Endothelial cell of umbilical vein (primary cell): ENCODE measurements around the gene LDLRAD4. TPM values are rescaled to one million over a fixed set of nuclear protein-coding genes. Genes with fewer than 3 reads are reported as not detected.

Source experiments
- BruUV-seq: library from RNA; stranded (reverse); fragments of 400-500 nt; replicated peaks from 2 replicates; lab custom pipeline; 2021; lab: Mats Ljungman, UMichigan
- CTCF ChIA-PET: fragments of 300-600, 350-600 bp; sonication (Branson Sonifier 250); formaldehyde crosslinking; loops from one replicate; lab custom pipeline; 2021; ENCODE audit warnings: antibody characterized with exemption, inconsistent platforms; lab: Charles Lee
- POLR2A ChIA-PET: fragments of 300-600, 350-600 bp; sonication (Branson Sonifier 250); formaldehyde crosslinking; loops from one replicate; lab custom pipeline; 2021; ENCODE audit warnings: antibody characterized with exemption, inconsistent platforms; lab: Charles Lee
- DNase-seq: peaks from one replicate; pipeline ENCODE4 v3.0.0-alpha.2; 2011; ENCODE audit warnings: low read depth, low spot score
- FAIRE-seq: peaks from 2 replicates; lab custom pipeline; 2011; peaks lifted over from hg19 to GRCh38; lab: Jason Lieb, UNC
- H2AFZ ChIP-seq: 2 replicates; pipeline ENCODE4 v1.6.0; 2012; ENCODE audit warnings: low read depth, low read length, control low read depth, inconsistent platforms
- H3K27ac ChIP-seq: 2 replicates; pipeline ENCODE4 v1.5.1; 2011; ENCODE audit warnings: low read depth, mild to moderate bottlenecking, control low read depth, low read length, moderate library complexity; ENCODE audit not compliant: insufficient read depth
- H3K27me3 ChIP-seq, 2 experiments: 2 replicates each; pipeline versions ENCODE4 v1.6.0 to v1.6.1; 2011; ENCODE audit warnings: low read length in 2 of 2, mixed read lengths in 1 of 2; ENCODE audit not compliant: control insufficient read depth in 2 of 2, insufficient read depth in 2 of 2
- H3K36me3 ChIP-seq, 2 experiments: 2 replicates in 1 of 2; 3 replicates in 1 of 2; pipeline ENCODE4 v1.5.1; 2011; ENCODE audit warnings: low read length in 2 of 2, mild to moderate bottlenecking in 1 of 2, moderate library complexity in 1 of 2; ENCODE audit not compliant: control insufficient read depth in 2 of 2, insufficient read depth in 2 of 2; ENCODE audit errors: extremely low read depth in 1 of 2
- H3K4me1 ChIP-seq: 3 replicates; pipeline ENCODE4 v1.5.1; 2011; ENCODE audit warnings: mild to moderate bottlenecking, low read length; ENCODE audit not compliant: control insufficient read depth, insufficient read depth; ENCODE audit errors: extremely low read depth
- H3K4me2 ChIP-seq: 2 replicates; pipeline ENCODE4 v1.6.1; 2011; ENCODE audit warnings: low read length, control low read depth, mixed read lengths; ENCODE audit not compliant: insufficient read depth
- H3K4me3 ChIP-seq, 3 experiments: fragments of 200-600 bp in 1 of 3; sonication (generic), shearing (Covaris generic) in 1 of 3; replicated peaks in 1 of 3; 2 replicates each; pipeline ENCODE4 v1.5.1; 2011 to 2016; ENCODE audit warnings: control low read depth in 3 of 3, low read length in 3 of 3, mild to moderate bottlenecking in 2 of 3, inconsistent platforms in 1 of 3, low read depth in 1 of 3, moderate library complexity in 1 of 3; ENCODE audit not compliant: insufficient read depth in 1 of 3
- H3K79me2 ChIP-seq: 2 replicates; pipeline ENCODE4 v1.6.0; 2012; ENCODE audit warnings: low read length, inconsistent platforms; ENCODE audit not compliant: control insufficient read depth, insufficient read depth
- H3K9ac ChIP-seq: replicated peaks from 2 replicates; pipeline ENCODE3; 2011; ENCODE audit warnings: low read length, control low read depth; ENCODE audit not compliant: insufficient read depth; ENCODE audit errors: extremely low read depth
- H3K9me1 ChIP-seq: replicated peaks from 3 replicates; pipeline ENCODE4 v1.6.0; 2011; ENCODE audit warnings: mild to moderate bottlenecking, low read length; ENCODE audit not compliant: control insufficient read depth, insufficient read depth; ENCODE audit errors: extremely low read depth
- H3K9me3 ChIP-seq: replicated peaks from 2 replicates; pipeline ENCODE4 v1.5.1; 2012; ENCODE audit warnings: low read length, inconsistent platforms; ENCODE audit not compliant: control insufficient read depth, insufficient read depth
- H4K20me1 ChIP-seq: replicated peaks from 2 replicates; pipeline ENCODE3; 2011; ENCODE audit warnings: mild to moderate bottlenecking, low read length; ENCODE audit not compliant: control insufficient read depth, insufficient read depth; ENCODE audit errors: extremely low read depth
- CTCF ChIP-seq, 2 donors: IDR thresholded peaks; 1 replicate in 1 of 2; 2 replicates in 1 of 2; pipeline ENCODE4 v1.5.1; 2011; ENCODE audit warnings: low read length in 2 of 2, mild to moderate bottlenecking in 2 of 2, moderate library complexity in 2 of 2, control low read depth in 1 of 2, inconsistent platforms in 1 of 2, low read depth in 1 of 2; ENCODE audit not compliant: insufficient read depth in 1 of 2; ENCODE audit errors: extremely low read depth in 1 of 2
- EZH2 ChIP-seq: IDR thresholded peaks from 2 replicates; pipeline ENCODE4 v1.6.1; 2012; ENCODE audit warnings: borderline replicate concordance, low read depth, mild to moderate bottlenecking, moderate library complexity, low read length, inconsistent platforms; ENCODE audit not compliant: severe bottlenecking
- FOS ChIP-seq: IDR thresholded peaks from 2 replicates; pipeline ENCODE4 v1.6.1; 2011; ENCODE audit warnings: mild to moderate bottlenecking, low read length, moderate library complexity, borderline replicate concordance; ENCODE audit not compliant: insufficient read depth
- GATA2 ChIP-seq: IDR thresholded peaks from 2 replicates; pipeline ENCODE4 v1.7.0; 2011; ENCODE audit warnings: low read depth, mild to moderate bottlenecking, moderate library complexity, mixed read lengths, low read length; ENCODE audit not compliant: insufficient read length, insufficient read depth
- JUN ChIP-seq: IDR thresholded peaks from 2 replicates; pipeline ENCODE4 v1.6.1; 2011; ENCODE audit warnings: borderline replicate concordance, low read depth; ENCODE audit not compliant: insufficient read length, insufficient read depth
- MAX ChIP-seq: IDR thresholded peaks from 2 replicates; pipeline ENCODE4 v1.6.1; 2011; ENCODE audit not compliant: insufficient read depth, insufficient read length
- MYC ChIP-seq: IDR thresholded peaks from one replicate; pipeline ENCODE4 v1.6.1; 2011; ENCODE audit warnings: mild to moderate bottlenecking, low read depth, low read length
- POLR2A ChIP-seq: IDR thresholded peaks from 2 replicates; pipeline ENCODE4 v1.6.1; 2012; ENCODE audit warnings: low read depth, mild to moderate bottlenecking, control low read depth, low read length
- POLR2AphosphoS5 ChIP-seq: IDR thresholded peaks from 2 replicates; pipeline ENCODE4 v1.6.1; 2012; ENCODE audit warnings: low read depth, mild to moderate bottlenecking, control low read depth, low read length, moderate library complexity; ENCODE audit not compliant: insufficient read depth
- dilution Hi-C: fragments of 300-500 bp; cut with MboI; formaldehyde crosslinking; loops from one replicate; pipeline ENCODE4 v1.15.0; 2019; ENCODE audit warnings: low sequenced_read_pairs; ENCODE audit not compliant: extremely low pct_ligation_motif_present
- intact Hi-C: fragments of 100-400 bp; cut with micrococcal nuclease; formaldehyde crosslinking; loops from one replicate; pipeline ENCODE4 v1.10.0; 2022
- polyA plus RNA-seq, 4 experiments: library from polyadenylated mRNA; depleted of rRNA in 3 of 4; stranded (reverse) in 3 of 4; unstranded in 1 of 4; fragments of >200 nt; gene quantifications; 2 replicates each; pipeline versions ENCODE4 v1.2.1 to v1.2.3, GENCODE V29; 2011 to 2012; ENCODE audit warnings: missing spikeins in 1 of 4
- total RNA-seq: library from RNA; stranded (reverse); gene quantifications from 2 replicates; pipeline ENCODE4 v1.2.3, GENCODE V29; 2021

Gene LDLRAD4
- total and polyA plus RNA-seq, 2 donors (not counting 3 experiments of a cell fraction or from before 2014, with no cell fraction given): 5.2 to 6.5 TPM

GRCh38 chr18:13470516-13471197, 252.1 kb downstream of the LDLRAD4 start:
- no peaks in the 10 kb centered on the region for H3K9me3 ChIP-seq
- TF ChIP-seq POLR2AphosphoS5 (no peak), JUN (peak; percentile 13)
- H3K79me2 ChIP-seq: no peaks in the 10 kb centered on the region
- dilution Hi-C loops: no loop called here
- intact Hi-C loops: no loop called here
- H3K27ac ChIP-seq: no peak overlapping the region
- no peak overlapping the region for H3K4me3 ChIP-seq
- BruUV-seq: no TSS peak
- H4K20me1 ChIP-seq: no peaks in the 10 kb centered on the region
- peaks cover 5% of the 10 kb centered on the region for H3K4me1 ChIP-seq
- no peak for DNase-seq
- H3K36me3 ChIP-seq: no peaks in the 10 kb centered on the region
- H3K9ac ChIP-seq: no peak overlapping the region
- POLR2A ChIA-PET: no interaction called here
- H3K27me3 ChIP-seq: no peaks in the 10 kb centered on the region
- no peaks in the 10 kb centered on the region for H3K9me1 ChIP-seq
- no peak for FAIRE-seq
- no peak overlapping the region for H3K4me2 ChIP-seq
- CTCF ChIA-PET: no interaction called here
- no peak overlapping the region for H2AFZ ChIP-seq

- dilution Hi-C loops (no loop called here), intact Hi-C loops (no loop called here)
- H3K9me3 ChIP-seq: no peaks in the 10 kb centered on the region
- no peaks in the 10 kb centered on the region for H3K9me1 ChIP-seq
- BruUV-seq: no TSS peak
- H3K4me3 ChIP-seq: no peak overlapping the region
- no peaks in the 10 kb centered on the region for H4K20me1 ChIP-seq
- POLR2A ChIA-PET: no interaction called here
- CTCF ChIA-PET: no interaction called here
- H3K4me2 ChIP-seq: no peak overlapping the region
- no peaks in the 10 kb centered on the region for H3K79me2 ChIP-seq
- H3K27me3 ChIP-seq: no peaks in the 10 kb centered on the region
- H2AFZ ChIP-seq: no peak overlapping the region
- no peak overlapping the region for H3K9ac ChIP-seq
- H3K27ac ChIP-seq: no peak overlapping the region
- TF ChIP-seq EZH2: no peak
- TF ChIP-seq POLR2AphosphoS5: no peak
- TF ChIP-seq CTCF (IDR thresholded peaks at IDR 0.05; ENCODE audit: extremely low read depth in 1 of 2, insufficient read depth in 1 of 2, low read depth in 1 of 2, low read length in 2 of 2): no peak
- no peak for TF ChIP-seq MAX
- TF ChIP-seq POLR2A: no peak
- TF ChIP-seq MYC: no peak
- no peak for TF ChIP-seq GATA2
- TF ChIP-seq JUN: no peak
- no peak for TF ChIP-seq FOS
- H3K36me3 ChIP-seq: no peaks in the 10 kb centered on the region
- FAIRE-seq: no peak
- no peak for DNase-seq
- H3K4me1 ChIP-seq: no peaks in the 10 kb centered on the region
Observed at GRCh38 chr18:13471198-13471845, 252.8 kb downstream of the LDLRAD4 start.
